HEK293T (cell line): ENCODE measurements around the gene MCM10.
"Not testable (repeated sequence)": the region's sequence is repeated elsewhere in the genome, so short reads cannot be mapped to it uniquely, and the experiment has no call there.

Source experiments
- CTCF ChIA-PET: fragments of 350-600 bp; formaldehyde crosslinking; extraction: SDS; loops from one replicate; lab custom pipeline; 2021; ENCODE audit warnings: antibody characterized with exemption, inconsistent platforms; lab: Yijun Ruan, JAX
- POLR2A ChIA-PET: fragments of 350-600 bp; formaldehyde crosslinking; extraction: SDS; loops from one replicate; lab custom pipeline; 2020; ENCODE audit warnings: antibody characterized with exemption, inconsistent platforms; lab: Yijun Ruan, JAX
- DNase-seq: peaks from one replicate; pipeline ENCODE4 v3.0.0; 2012; ENCODE audit warnings: mixed read lengths; ENCODE audit errors: extremely low spot score
- ARNT ChIP-seq: fragments of 450-650 bp; IDR thresholded peaks from 2 replicates; pipeline ENCODE4 v1.6.1; 2017; ENCODE audit warnings: mild to moderate bottlenecking
- BHLHE40 ChIP-seq: fragments of 450-650 bp; IDR thresholded peaks from 2 replicates; pipeline ENCODE4 v1.6.1; 2016; ENCODE audit warnings: mild to moderate bottlenecking, moderate library complexity, borderline replicate concordance
- CTBP1 ChIP-seq: fragments of 450-650 bp; IDR thresholded peaks from 2 replicates; pipeline ENCODE4 v1.6.1; 2016; ENCODE audit warnings: borderline replicate concordance
- ELF4 ChIP-seq: fragments of 450-650 bp; IDR thresholded peaks from 2 replicates; pipeline ENCODE4 v1.6.1; 2017; ENCODE audit warnings: antibody characterized with exemption
- FOXA1 ChIP-seq: fragments of 450-650 bp; IDR thresholded peaks from 2 replicates; pipeline ENCODE4 v1.6.1; 2016; ENCODE audit warnings: mild to moderate bottlenecking
- FOXK2 ChIP-seq: fragments of 450-650 bp; IDR thresholded peaks from 2 replicates; pipeline ENCODE4 v1.6.1; 2016; ENCODE audit warnings: mild to moderate bottlenecking
- FOXM1 ChIP-seq: fragments of 450-650 bp; IDR thresholded peaks from 2 replicates; pipeline ENCODE4 v1.6.1; 2017; ENCODE audit warnings: mild to moderate bottlenecking, borderline replicate concordance
- HDGF ChIP-seq: fragments of 450-650 bp; IDR thresholded peaks from 2 replicates; pipeline ENCODE4 v1.6.1; 2017; ENCODE audit warnings: antibody characterized with exemption, borderline replicate concordance
- L3MBTL2 ChIP-seq: fragments of 450-650 bp; conservative IDR thresholded peaks from 2 replicates; pipeline ENCODE4 v1.6.1; 2016; ENCODE audit warnings: mild to moderate bottlenecking
- LEF1 ChIP-seq: fragments of 450-650 bp; IDR thresholded peaks from 2 replicates; pipeline ENCODE4 v1.6.1; 2017; ENCODE audit warnings: mild to moderate bottlenecking, borderline replicate concordance
- NFRKB ChIP-seq: fragments of 450-650 bp; IDR thresholded peaks from 2 replicates; pipeline ENCODE4 v1.6.1; 2016; ENCODE audit warnings: mild to moderate bottlenecking, moderate library complexity
- PKNOX1 ChIP-seq: fragments of 450-650 bp; IDR thresholded peaks from 2 replicates; pipeline ENCODE4 v1.6.1; 2016
- SP1 ChIP-seq: fragments of 450-650 bp; IDR thresholded peaks from 2 replicates; pipeline ENCODE4 v1.6.1; 2017
- SUZ12 ChIP-seq: fragments of 450-650 bp; IDR thresholded peaks from 2 replicates; pipeline ENCODE4 v1.6.1; 2016; ENCODE audit warnings: mild to moderate bottlenecking
- TARDBP ChIP-seq: fragments of 450-650 bp; IDR thresholded peaks from 2 replicates; pipeline ENCODE4 v1.6.1; 2016
- ZNF384 ChIP-seq: fragments of 450-650 bp; IDR thresholded peaks from 2 replicates; pipeline ENCODE4 v1.6.1; 2016

Gene MCM10

GRCh38 chr10:13241613-13242012, 80.3 kb downstream of the MCM10 start:
- TF ChIP-seq NFRKB (no peak), BHLHE40 (no peak), ZNF384 (no peak), L3MBTL2 (no peak), LEF1 (no peak), SP1 (no peak), HDGF (no peak), FOXM1 (no peak), ELF4 (no peak), FOXK2 (no peak), PKNOX1 (no peak), CTBP1 (no peak), SUZ12 (no peak)
- DNase-seq = no peak
- ChIA-PET CTCF (no interaction called here), POLR2A (no interaction called here)

GRCh38 chr10:13242260-13242659, 80.9 kb downstream of the MCM10 start:
- POLR2A ChIA-PET, CTCF ChIA-PET, DNase-seq: not testable (repeated sequence)

GRCh38 chr10:13247246-13247645, 85.9 kb downstream of the MCM10 start:
- POLR2A ChIA-PET = no interaction called here
- DNase-seq = no peak
- CTCF ChIA-PET = no interaction called here
- TF ChIP-seq NFRKB (no peak), CTBP1 (no peak), FOXM1 (no peak), L3MBTL2 (no peak), SP1 (no peak), ELF4 (no peak), HDGF (no peak)

GRCh38 chr10:13247784-13248183, 86.4 kb downstream of the MCM10 start:
- ChIA-PET POLR2A (no interaction called here), CTCF (no interaction called here)
- DNase-seq = no peak

GRCh38 chr10:13253726-13254125, 92.4 kb downstream of the MCM10 start:
- DNase-seq = no peak
- CTCF ChIA-PET = no interaction called here
- POLR2A ChIA-PET = no interaction called here
- TF ChIP-seq HDGF (no peak), SUZ12 (no peak)

More at GRCh38 chr10:13247784-13248183, 86.4 kb downstream of the MCM10 start:
- TF ChIP-seq L3MBTL2 = no peak

GRCh38 chr10:13256627-13257026, 95.3 kb downstream of the MCM10 start:
- TF ChIP-seq ZNF384 = no peak
- TF ChIP-seq CTBP1 = no peak
- no peak for TF ChIP-seq FOXM1
- no peak for TF ChIP-seq HDGF
- TF ChIP-seq LEF1 = no peak
- TF ChIP-seq PKNOX1 = no peak
- no peak for TF ChIP-seq NFRKB
- no peak for TF ChIP-seq SP1
- TF ChIP-seq FOXA1 = no peak
- no peak for TF ChIP-seq L3MBTL2
- no peak for TF ChIP-seq SUZ12
- no peak for TF ChIP-seq FOXK2
- no peak for TF ChIP-seq BHLHE40
- no peak for TF ChIP-seq ELF4
- no peak for TF ChIP-seq TARDBP
- no peak for TF ChIP-seq ARNT
- ChIA-PET POLR2A (no interaction called here), CTCF (no interaction called here)
- no peak for DNase-seq

GRCh38 chr10:13257621-13258140, 96.3 kb downstream of the MCM10 start:
- TF ChIP-seq LEF1 (no peak; the same call in 1 of the 2 replicates), FOXK2 (no peak), PKNOX1 (peak; percentile 43; the same call in 1 of the 2 replicates)
- POLR2A ChIA-PET = no interaction called here
- no peak for DNase-seq
- CTCF ChIA-PET = no interaction called here
